GM18517 (cell line): ENCODE results near the gene SORBS2.

ENCODE experiments used
- ATAC-seq: cut with Tn5 transposase; IDR thresholded peaks from one replicate; pipeline ENCODE4 v1.9.1; 2021; ENCODE audit warnings: mild to moderate bottlenecking, moderate library complexity; ENCODE audit not compliant: unreplicated experiment

Gene SORBS2

DNA sequence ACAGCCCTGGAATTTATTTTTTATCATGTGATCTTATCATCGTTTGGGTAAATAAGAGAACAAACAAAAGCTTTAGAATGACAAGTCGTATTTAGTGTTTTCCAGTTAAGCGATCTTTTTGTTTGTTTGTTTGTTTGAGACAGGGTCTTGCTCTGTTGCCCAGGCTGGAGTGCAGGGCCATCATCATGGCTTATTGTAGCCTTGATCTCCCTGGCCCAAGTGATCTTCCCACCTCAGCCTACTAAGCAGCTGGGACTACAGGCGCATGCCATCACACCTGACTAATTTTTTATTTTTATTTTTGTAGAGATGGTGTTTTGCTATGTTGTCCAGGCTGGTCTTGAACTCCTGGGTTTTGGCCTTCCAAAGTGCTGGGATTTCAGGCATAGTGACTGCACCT lies 219.6 kb downstream of the SORBS2 start:
- no peak for ATAC-seq

- ATAC-seq = no peak
Observed at GRCh38 chr4:185591679-185592141, 220.3 kb downstream of the SORBS2 start.

- no peak for ATAC-seq
Observed at GRCh38 chr4:185590982-185591381, 221.0 kb downstream of the SORBS2 start.

DNA sequence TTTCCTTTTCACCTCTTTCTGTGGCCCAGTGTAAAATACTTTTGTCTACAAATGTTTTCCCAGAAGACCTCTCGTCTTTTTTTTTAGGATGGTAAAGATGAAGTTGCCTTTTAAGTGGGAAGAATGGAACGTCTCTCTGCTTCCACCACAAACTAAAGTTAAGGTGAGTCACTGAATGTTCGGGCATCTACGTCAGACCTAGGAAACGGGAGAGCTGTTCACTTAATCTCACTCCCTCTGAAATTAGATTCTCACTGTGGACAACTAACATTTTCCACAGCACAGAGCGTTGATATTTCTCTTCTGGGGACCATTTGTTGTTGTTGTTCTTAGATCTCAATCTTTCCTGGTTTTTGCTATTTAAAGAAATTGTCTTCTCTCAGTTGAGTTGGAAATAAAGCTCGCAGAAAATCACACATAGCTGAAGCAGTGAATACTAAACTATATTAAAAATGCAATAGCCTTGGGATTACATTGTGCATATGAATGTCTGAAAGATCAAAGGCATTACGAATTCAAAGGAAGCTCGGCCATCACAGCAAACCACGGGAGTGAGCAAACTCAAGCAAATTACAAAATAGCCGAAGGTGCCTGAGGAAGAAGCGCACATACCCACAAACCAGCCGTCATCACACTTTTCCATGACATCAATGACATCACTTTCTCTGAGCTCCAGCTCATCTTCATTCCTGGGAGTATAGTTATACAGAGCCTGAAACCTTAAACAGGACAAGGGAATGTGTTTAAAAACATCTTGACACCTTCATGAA lies 222.7 kb downstream of the SORBS2 start:
- ATAC-seq = no peak

DNA sequence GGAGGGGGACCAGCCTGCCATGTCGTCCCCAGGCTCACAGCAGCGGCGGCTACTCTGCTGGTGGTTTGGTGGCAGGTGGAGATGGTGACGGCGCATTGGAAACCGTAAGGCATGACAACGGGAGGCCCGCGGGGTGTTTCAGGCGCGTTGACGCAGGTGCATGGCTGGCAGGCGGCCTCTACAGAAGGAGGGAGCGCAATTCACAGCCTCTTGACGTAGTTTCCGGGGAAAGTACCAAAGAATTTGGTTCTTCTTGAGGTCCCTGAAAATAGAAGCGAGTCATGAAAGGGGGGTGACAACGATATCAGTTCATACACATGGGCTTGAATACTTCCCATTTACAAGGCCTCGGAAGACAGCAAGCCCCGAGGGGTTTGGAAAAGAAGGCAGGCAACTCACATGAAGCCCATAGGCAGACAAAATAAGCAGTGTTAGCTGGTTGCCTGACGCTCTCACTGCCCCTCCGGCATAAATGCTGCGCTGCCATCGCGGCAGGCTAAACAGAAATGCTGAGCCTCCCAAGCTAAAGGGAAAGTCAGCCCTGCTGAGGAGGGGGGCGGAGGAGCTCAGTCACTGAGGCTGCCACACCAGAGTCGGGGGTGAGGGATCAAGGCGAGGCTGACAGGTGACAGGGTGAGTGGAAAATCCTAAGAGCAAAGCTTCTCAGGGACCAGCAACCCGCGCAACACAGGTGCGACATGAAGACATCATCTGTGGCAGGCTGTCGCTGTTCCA lies 224.4 kb downstream of the SORBS2 start:
- peak; percentile 90 for ATAC-seq

- ATAC-seq = no peak
Observed at GRCh38 chr4:185587030-185587426, 225.0 kb downstream of the SORBS2 start.

GRCh38 chr4:185585211-185585610 lies 226.8 kb downstream of the SORBS2 start:
- no peak for ATAC-seq

- ATAC-seq = no peak
Observed at GRCh38 chr4:185583813-185584212, 228.2 kb downstream of the SORBS2 start.

DNA sequence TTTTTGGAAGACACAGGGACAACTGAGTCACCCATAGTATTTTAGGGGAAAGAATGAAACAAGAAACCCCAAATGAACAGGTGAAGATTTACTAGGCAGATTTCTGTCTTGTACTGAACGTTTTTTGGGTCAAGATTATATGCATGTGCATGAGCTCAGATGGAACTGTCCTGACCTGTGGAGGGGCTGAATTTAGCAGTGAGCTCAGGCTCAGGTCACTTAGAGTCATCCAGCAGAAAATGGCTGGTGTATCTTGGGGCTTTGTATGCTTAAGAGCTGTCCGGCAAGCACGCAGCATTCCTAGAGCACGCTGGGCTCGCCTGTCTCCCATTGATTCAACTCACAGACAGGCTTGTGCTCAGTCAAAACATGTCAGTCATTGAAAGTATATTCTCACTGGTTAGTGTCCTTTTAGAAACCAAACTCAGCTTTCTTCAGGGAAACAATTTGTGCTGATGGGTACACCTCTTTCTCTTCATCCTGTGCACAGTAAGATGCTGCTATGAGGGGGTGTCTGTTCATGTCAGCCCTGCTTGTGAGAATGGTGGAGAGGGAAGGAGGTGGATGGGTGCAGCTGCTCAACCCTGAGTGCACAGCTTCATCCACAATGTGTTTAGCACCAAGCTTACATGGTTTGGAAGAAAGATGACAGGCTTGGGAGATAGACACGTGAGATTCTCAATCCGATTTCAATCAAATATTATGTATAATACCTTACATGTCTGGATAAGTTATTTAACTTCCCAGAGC lies 229.2 kb downstream of the SORBS2 start:
- no peak for ATAC-seq

GRCh38 chr4:185580699-185581098 lies 231.3 kb downstream of the SORBS2 start:
- no peak for ATAC-seq

DNA sequence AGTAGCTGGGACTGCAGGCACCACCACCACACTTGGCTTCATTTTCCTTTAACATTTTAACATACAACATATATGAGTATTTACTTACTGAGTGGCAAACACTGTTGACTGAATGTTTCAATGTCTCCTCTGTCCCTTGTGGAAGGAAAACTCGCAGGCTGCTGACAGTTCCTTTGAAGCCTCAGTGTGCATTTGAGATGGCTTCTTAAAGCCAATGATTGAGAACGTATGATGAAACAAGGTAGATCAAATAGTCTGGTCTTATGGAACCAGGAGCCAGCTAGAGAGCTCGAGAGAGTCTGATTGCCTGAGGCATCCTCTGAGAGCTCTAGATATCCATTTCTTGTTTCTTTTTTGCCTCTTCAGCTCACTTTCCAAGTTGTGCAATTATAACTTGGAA lies 233.7 kb downstream of the SORBS2 start:
- ATAC-seq = no peak

DNA sequence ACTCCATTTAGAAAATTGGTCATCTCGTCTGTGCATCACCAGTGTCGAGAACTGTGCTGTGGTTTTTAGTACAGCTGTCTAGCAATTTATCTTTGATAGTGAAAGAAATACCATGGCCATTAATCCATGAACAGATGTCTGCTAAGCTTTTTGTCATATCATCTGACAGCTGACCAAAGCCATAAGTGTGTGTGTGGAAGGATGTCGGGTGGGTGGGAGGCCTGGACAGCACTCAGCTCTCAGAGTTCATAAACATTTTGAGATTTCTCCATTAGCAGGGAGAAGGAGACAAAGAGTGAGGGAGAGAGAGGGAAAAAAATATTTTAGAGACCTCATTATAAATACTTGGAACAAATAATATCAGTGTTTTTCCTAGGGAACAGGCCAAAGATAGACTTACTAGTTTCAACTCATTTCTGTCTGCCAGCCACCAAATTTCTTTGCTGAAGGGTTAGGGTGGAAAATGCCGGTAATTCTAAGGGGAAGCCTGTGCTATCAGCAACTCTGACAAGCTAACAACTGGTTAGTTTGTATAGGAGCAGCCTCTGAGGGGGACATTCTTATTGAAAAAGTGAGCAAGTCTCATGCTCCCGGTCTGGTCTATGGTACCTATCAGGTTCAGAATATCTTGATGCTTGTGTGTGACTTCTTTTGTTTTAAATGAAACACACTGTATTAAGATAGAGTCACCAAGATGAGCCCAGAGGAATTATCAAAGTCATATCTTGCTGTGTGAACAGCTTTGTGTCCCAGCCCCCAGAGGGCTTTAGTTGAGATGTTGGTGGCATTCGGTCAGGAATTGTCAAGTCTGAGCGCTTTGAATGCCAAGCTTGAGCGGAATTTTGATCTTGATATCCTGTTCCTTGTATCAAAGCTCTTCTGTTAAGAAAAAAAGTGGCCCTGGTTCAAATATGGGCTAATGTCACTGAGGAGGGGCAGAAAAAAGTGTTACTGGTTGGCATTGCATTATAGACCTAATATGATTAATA lies 234.7 kb downstream of the SORBS2 start:
- ATAC-seq = no peak

- no peak for ATAC-seq
Observed at GRCh38 chr4:185576314-185576961, 235.6 kb downstream of the SORBS2 start.

DNA sequence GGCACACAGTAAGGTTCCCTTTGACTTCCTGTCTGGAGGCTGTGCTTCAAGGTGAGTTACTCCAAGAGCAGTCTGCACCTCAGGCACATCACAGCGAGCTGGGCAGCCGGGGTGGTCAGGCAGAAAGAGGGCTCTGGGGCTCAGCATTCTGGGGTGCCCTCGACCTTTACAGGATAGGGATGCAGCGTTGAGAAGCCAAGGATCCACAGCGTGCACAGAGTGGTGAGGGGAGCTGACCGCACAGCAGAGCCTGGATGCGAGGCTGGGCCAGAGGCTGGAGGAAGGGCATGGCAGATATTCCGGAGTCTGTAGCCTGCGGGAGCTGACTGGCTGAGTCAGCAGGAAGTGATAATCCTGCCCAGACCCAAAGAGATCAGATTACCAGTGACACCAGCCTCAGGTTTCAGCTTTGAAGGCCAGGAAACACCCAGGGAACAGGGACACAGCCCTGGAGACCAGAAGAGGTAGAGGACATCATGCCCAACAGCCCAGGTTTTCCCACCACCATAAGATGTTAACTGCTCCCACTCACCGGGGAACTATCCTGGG lies 238.3 kb downstream of the SORBS2 start:
- ATAC-seq = no peak

- no peak for ATAC-seq
Observed at GRCh38 chr4:185570727-185571126, 241.3 kb downstream of the SORBS2 start.

GRCh38 chr4:185567381-185568376 lies 244.3 kb downstream of the SORBS2 start:
- ATAC-seq = no peak

DNA sequence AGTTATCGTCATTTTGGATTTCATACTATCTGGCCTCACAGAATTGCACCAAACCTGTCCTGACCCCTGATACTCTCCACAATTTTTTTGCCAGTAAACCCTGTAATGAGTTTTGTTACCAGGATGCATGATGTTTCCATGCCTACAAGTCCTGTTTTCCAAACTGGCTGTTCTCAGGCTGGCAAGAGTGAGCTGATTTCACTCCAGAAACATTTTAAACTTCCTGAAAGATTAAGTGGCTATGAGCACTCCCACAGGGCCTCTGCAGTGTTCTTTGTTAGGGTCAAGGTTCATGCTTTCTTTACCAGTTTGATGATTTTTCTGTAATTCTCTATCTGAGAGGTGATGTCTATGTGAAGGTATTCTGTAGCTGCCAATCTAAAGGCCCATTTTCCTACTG lies 245.0 kb downstream of the SORBS2 start:
- no peak for ATAC-seq

- no peak for ATAC-seq
Observed at GRCh38 chr4:185566425-185566824, 245.6 kb downstream of the SORBS2 start.
